ENCODE measurements around the gene PIGC.
A peak's percentile ranks its signal among the peaks of the same experiment; 100 is the strongest.
"Not testable (repeated sequence)": the region's sequence is repeated elsewhere in the genome, so short reads cannot be mapped to it uniquely, and the experiment has no call there.

The PIGC gene

GRCh38 chr1:172449585-172450523, 6.0 kb upstream of the PIGC start:
- no peak overlapping the region for H3K9ac ChIP-seq (ENCODE audit: insufficient read length, low read depth)
- TF ChIP-seq YY1 (IDR thresholded peaks at IDR 0.05; ENCODE audit: insufficient read depth, insufficient read length) (no peak), ZNF274 (IDR thresholded peaks at IDR 0.05; ENCODE audit: low read depth, low read length) (no peak), SUZ12 (IDR thresholded peaks at IDR 0.05; ENCODE audit: extremely low read depth, insufficient read depth, insufficient read length) (no peak)
- no peaks in the 10 kb centered on the region for H3K36me3 ChIP-seq (ENCODE audit: insufficient read depth, insufficient read length, low read length)
- H3K9me3 ChIP-seq (ENCODE audit: insufficient read depth, low read length) = no peaks in the 10 kb centered on the region
- no peaks in the 10 kb centered on the region for H3K27me3 ChIP-seq (ENCODE audit: insufficient read depth, insufficient read length)
- DNase-seq (ENCODE audit: low read depth, low spot score) = peak; percentile 57
- H3K4me3 ChIP-seq (ENCODE audit: insufficient read length, low read depth) = no peak overlapping the region
- H3K4me1 ChIP-seq (ENCODE audit: insufficient read depth, insufficient read length) = no peaks in the 10 kb centered on the region

- H3K9ac ChIP-seq (ENCODE audit: insufficient read length, low read depth) = no peak overlapping the region
- H3K4me3 ChIP-seq (ENCODE audit: insufficient read length, low read depth) = no peak overlapping the region
- no peak for TF ChIP-seq YY1 (IDR thresholded peaks at IDR 0.05; ENCODE audit: insufficient read depth, insufficient read length)
- no peaks in the 10 kb centered on the region for H3K4me1 ChIP-seq (ENCODE audit: insufficient read depth, insufficient read length)
- no peaks in the 10 kb centered on the region for H3K9me3 ChIP-seq (ENCODE audit: insufficient read depth, low read length)
- H3K36me3 ChIP-seq (ENCODE audit: insufficient read depth, insufficient read length, low read length) = no peaks in the 10 kb centered on the region
- DNase-seq (ENCODE audit: low read depth, low spot score) = no peak
- H3K27me3 ChIP-seq (ENCODE audit: insufficient read depth, insufficient read length) = no peaks in the 10 kb centered on the region
These were observed 5.2 kb upstream of the PIGC start for GRCh38 chr1:172448995-172449584.

GRCh38 chr1:172447641-172448040, 3.8 kb upstream of the PIGC start:
- Histone ChIP-seq H3K4me3 (ENCODE audit: insufficient read length, low read depth) (no peak overlapping the region), H3K4me1 (ENCODE audit: insufficient read depth, insufficient read length) (no peaks in the 10 kb centered on the region), H3K9ac (ENCODE audit: insufficient read length, low read depth) (no peak overlapping the region), H3K36me3 (ENCODE audit: insufficient read depth, insufficient read length, low read length) (peaks cover under 1% of the 10 kb centered on the region), H3K27me3 (ENCODE audit: insufficient read depth, insufficient read length) (no peaks in the 10 kb centered on the region), H3K9me3 (ENCODE audit: insufficient read depth, low read length) (no peaks in the 10 kb centered on the region)
- no peak for DNase-seq (ENCODE audit: low read depth, low spot score)
- TF ChIP-seq YY1 (IDR thresholded peaks at IDR 0.05; ENCODE audit: insufficient read depth, insufficient read length) = no peak
- no peak for TF ChIP-seq ZNF274 (IDR thresholded peaks at IDR 0.05; ENCODE audit: low read depth, low read length)
- no peak for TF ChIP-seq SUZ12 (IDR thresholded peaks at IDR 0.05; ENCODE audit: extremely low read depth, insufficient read depth, insufficient read length)

GRCh38 chr1:172446547-172446946, 2.7 kb upstream of the PIGC start:
- Histone ChIP-seq H3K9ac (ENCODE audit: insufficient read length, low read depth) (no peak overlapping the region), H3K36me3 (ENCODE audit: insufficient read depth, insufficient read length, low read length) (peaks cover 11% of the 10 kb centered on the region), H3K4me3 (ENCODE audit: insufficient read length, low read depth) (no peak overlapping the region), H3K9me3 (ENCODE audit: insufficient read depth, low read length) (no peaks in the 10 kb centered on the region), H3K27me3 (ENCODE audit: insufficient read depth, insufficient read length) (no peaks in the 10 kb centered on the region), H3K4me1 (ENCODE audit: insufficient read depth, insufficient read length) (no peaks in the 10 kb centered on the region)
- no peak for TF ChIP-seq SUZ12 (IDR thresholded peaks at IDR 0.05; ENCODE audit: extremely low read depth, insufficient read depth, insufficient read length)
- no peak for TF ChIP-seq ZNF274 (IDR thresholded peaks at IDR 0.05; ENCODE audit: low read depth, low read length)
- TF ChIP-seq YY1 (IDR thresholded peaks at IDR 0.05; ENCODE audit: insufficient read depth, insufficient read length) = no peak
- DNase-seq (ENCODE audit: low read depth, low spot score) = no peak

- Histone ChIP-seq H3K27me3 (ENCODE audit: insufficient read depth, insufficient read length) (no peaks in the 10 kb centered on the region), H3K36me3 (ENCODE audit: insufficient read depth, insufficient read length, low read length) (peaks cover 29% of the 10 kb centered on the region), H3K9ac (ENCODE audit: insufficient read length, low read depth) (peak overlapping the region; percentile 89), H3K9me3 (ENCODE audit: insufficient read depth, low read length) (0 out of 2 replicates have a peak, but pooled peaks cover under 1% of the 10 kb centered on the region), H3K4me1 (ENCODE audit: insufficient read depth, insufficient read length) (no peaks in the 10 kb centered on the region), H3K4me3 (ENCODE audit: insufficient read length, low read depth) (peak overlapping the region; percentile 83)
- no peak for TF ChIP-seq ZNF274 (IDR thresholded peaks at IDR 0.05; ENCODE audit: low read depth, low read length)
- TF ChIP-seq SUZ12 (IDR thresholded peaks at IDR 0.05; ENCODE audit: extremely low read depth, insufficient read depth, insufficient read length) = no peak
- no peak for TF ChIP-seq YY1 (IDR thresholded peaks at IDR 0.05; ENCODE audit: insufficient read depth, insufficient read length)
- no peak for DNase-seq (ENCODE audit: low read depth, low spot score)
These were observed 865 bp downstream of the PIGC start for GRCh38 chr1:172442843-172443565.

- peaks cover 29% of the 10 kb centered on the region for H3K36me3 ChIP-seq (ENCODE audit: insufficient read depth, insufficient read length, low read length)
- 0 out of 2 replicates have a peak, but pooled peaks cover 4% of the 10 kb centered on the region for H3K9me3 ChIP-seq (ENCODE audit: insufficient read depth, low read length)
- DNase-seq (ENCODE audit: low read depth, low spot score) = no peak
- TF ChIP-seq YY1 (IDR thresholded peaks at IDR 0.05; ENCODE audit: insufficient read depth, insufficient read length) (no peak), SUZ12 (IDR thresholded peaks at IDR 0.05; ENCODE audit: extremely low read depth, insufficient read depth, insufficient read length) (no peak), ZNF274 (IDR thresholded peaks at IDR 0.05; ENCODE audit: low read depth, low read length) (no peak)
- H3K4me1 ChIP-seq (ENCODE audit: insufficient read depth, insufficient read length) = no peaks in the 10 kb centered on the region
- no peak overlapping the region for H3K4me3 ChIP-seq (ENCODE audit: insufficient read length, low read depth)
- no peaks in the 10 kb centered on the region for H3K27me3 ChIP-seq (ENCODE audit: insufficient read depth, insufficient read length)
- H3K9ac ChIP-seq (ENCODE audit: insufficient read length, low read depth) = no peak overlapping the region
These were observed 1.5 kb downstream of the PIGC start for GRCh38 chr1:172442404-172442803.

DNA sequence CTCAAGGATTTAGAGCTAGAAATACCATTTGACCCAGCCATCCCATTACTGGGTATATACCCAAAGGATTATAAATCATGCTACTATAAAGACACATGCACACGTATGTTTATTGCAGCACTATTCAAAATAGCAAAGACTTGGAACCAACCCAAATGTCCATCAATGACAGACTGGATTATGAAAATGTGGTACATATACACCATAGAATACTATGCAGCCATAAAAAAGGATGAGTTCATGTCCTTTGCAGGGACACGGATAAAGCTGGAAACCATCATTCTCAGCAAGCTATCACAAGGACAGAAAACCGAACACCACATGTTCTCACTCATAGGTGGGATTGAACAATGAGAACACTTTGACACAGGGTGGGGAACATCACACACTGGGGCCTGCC, 6.7 kb downstream of the PIGC start:
- not testable (repeated sequence) for H3K9me3 ChIP-seq (ENCODE audit: insufficient read depth, low read length); DNase-seq (ENCODE audit: low read depth, low spot score)

More for the DNA sequence above, 6.7 kb downstream of the PIGC start:
- peaks cover 24% of the 10 kb centered on the region for H3K36me3 ChIP-seq (ENCODE audit: insufficient read depth, insufficient read length, low read length)
- H3K4me3 ChIP-seq (ENCODE audit: insufficient read length, low read depth); H3K27me3 ChIP-seq (ENCODE audit: insufficient read depth, insufficient read length); H3K9ac ChIP-seq (ENCODE audit: insufficient read length, low read depth); H3K4me1 ChIP-seq (ENCODE audit: insufficient read depth, insufficient read length): not testable (repeated sequence)
